GM06990 (cell line): ENCODE measurements around the gene TBC1D8B.

Experiments used
- DNase-seq: peaks from one replicate; pipeline ENCODE4 v3.0.0-alpha.2; 2011; ENCODE audit not compliant: insufficient read length; ENCODE audit errors: extremely low read depth
- H3K27me3 ChIP-seq: replicated peaks from 2 replicates; pipeline ENCODE4 v1.6.0; 2011; ENCODE audit warnings: low read length; ENCODE audit not compliant: control insufficient read depth, insufficient read depth
- H3K36me3 ChIP-seq: 2 replicates; pipeline ENCODE4 v1.5.1; 2011; ENCODE audit warnings: low read length; ENCODE audit not compliant: control insufficient read depth, insufficient read depth
- H3K4me3 ChIP-seq: replicated peaks from 2 replicates; pipeline ENCODE4 v1.5.1; 2011; ENCODE audit warnings: low read depth, mild to moderate bottlenecking, control low read depth, low read length
- TF ChIP-seq, protein P1 (sequence below): IDR thresholded peaks from 2 replicates; pipeline ENCODE4 v1.5.1; 2011; ENCODE audit warnings: low read length, control low read depth, mild to moderate bottlenecking, inconsistent platforms; ENCODE audit not compliant: insufficient read depth, poor library complexity, severe bottlenecking

TBC1D8B gene

GRCh38 chrX:106905064-106905708 lies 102.7 kb downstream of the TBC1D8B start:
- Histone ChIP-seq H3K4me3 (no peak overlapping the region), H3K36me3 (no peaks in the 10 kb centered on the region), H3K27me3 (no peaks in the 10 kb centered on the region; the same call in 1 of the 2 replicates)
- TF ChIP-seq, protein P1, sequence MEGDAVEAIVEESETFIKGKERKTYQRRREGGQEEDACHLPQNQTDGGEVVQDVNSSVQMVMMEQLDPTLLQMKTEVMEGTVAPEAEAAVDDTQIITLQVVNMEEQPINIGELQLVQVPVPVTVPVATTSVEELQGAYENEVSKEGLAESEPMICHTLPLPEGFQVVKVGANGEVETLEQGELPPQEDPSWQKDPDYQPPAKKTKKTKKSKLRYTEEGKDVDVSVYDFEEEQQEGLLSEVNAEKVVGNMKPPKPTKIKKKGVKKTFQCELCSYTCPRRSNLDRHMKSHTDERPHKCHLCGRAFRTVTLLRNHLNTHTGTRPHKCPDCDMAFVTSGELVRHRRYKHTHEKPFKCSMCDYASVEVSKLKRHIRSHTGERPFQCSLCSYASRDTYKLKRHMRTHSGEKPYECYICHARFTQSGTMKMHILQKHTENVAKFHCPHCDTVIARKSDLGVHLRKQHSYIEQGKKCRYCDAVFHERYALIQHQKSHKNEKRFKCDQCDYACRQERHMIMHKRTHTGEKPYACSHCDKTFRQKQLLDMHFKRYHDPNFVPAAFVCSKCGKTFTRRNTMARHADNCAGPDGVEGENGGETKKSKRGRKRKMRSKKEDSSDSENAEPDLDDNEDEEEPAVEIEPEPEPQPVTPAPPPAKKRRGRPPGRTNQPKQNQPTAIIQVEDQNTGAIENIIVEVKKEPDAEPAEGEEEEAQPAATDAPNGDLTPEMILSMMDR: no peak
- no peak for DNase-seq

GRCh38 chrX:106906361-106906760 lies 103.9 kb downstream of the TBC1D8B start:
- H3K27me3 ChIP-seq: no peaks in the 10 kb centered on the region; the same call in 1 of the 2 replicates
- TF ChIP-seq, protein P1: no peak
- no peak overlapping the region for H3K4me3 ChIP-seq
- no peaks in the 10 kb centered on the region for H3K36me3 ChIP-seq
- no peak for DNase-seq

- Histone ChIP-seq H3K4me3 (no peak overlapping the region), H3K27me3 (no peaks in the 10 kb centered on the region; the same call in 1 of the 2 replicates), H3K36me3 (no peaks in the 10 kb centered on the region)
- TF ChIP-seq, protein P1: no peak
- no peak for DNase-seq
Observed at GRCh38 chrX:106912864-106913263, 110.4 kb downstream of the TBC1D8B start.

DNA sequence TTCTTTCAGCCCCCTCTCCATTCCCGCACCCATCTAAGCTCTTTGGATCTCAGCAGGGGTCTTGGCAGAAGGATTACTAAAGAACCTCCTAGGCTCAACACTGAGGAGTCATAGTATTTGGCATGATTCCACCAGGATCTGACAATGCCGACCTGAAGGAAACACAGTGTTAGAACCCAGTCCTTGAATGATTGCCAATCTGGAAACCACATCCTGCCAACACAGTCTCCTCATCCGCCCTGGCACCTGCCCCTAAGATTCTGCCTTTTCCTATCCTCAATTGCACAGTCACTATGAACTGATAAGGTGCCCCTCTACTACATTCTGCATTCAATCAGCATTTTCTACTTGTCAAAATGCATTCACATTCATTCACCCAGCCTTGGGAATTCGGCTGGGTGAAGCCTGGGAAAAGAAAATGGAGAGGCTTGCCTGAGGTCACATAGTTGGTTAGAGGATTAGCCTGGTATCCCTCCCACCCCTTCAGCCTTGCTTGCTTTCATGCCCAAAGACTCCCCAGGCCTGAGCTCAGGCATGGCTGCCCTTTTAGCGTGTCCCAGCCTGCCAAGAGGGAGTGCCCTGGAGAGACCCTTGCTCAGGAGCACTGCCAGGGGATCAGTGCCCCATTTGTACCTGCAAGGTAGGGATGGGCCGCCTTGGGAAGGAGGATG lies 115.5 kb downstream of the TBC1D8B start:
- no peaks in the 10 kb centered on the region; the same call in 1 of the 2 replicates for H3K27me3 ChIP-seq
- DNase-seq: no peak
- H3K4me3 ChIP-seq: no peak overlapping the region
- no peaks in the 10 kb centered on the region for H3K36me3 ChIP-seq
- TF ChIP-seq, protein P1: no peak

DNA sequence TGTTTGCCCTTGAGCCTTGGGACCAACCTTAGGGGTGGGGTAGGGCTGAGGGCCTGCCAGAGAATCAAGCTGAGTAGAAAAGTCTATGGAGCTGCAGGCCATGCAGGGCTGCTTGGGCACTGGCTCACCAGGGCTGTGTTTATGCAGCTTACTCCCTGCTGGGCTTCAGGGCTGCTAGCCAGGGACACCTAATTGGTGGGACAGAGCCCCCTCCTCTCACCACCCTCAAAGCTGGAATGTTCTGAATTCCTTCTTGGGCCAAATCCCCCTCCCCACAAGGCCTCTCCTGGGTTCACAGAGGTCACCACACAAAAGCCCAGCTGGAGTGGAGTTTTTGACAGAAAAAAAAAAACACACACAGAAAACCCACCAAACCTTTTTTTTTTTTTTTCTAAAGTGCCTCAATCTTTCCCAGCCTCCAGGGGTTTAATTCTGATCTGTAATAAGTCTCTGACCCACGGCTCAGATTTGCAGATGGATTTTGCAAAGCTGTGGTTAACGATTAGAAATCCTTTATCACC lies 117.5 kb downstream of the TBC1D8B start, which contains the start of gene CLDN2:
Gene CLDN2, plus strand, starts transcription at position 471 of the 521 bp plus-strand sequence. CDS start 7,827 bp downstream, outside the sequence.
- TF ChIP-seq, protein P1: no peak
- DNase-seq: no peak
- H3K27me3 ChIP-seq: no peaks in the 10 kb centered on the region
- no peaks in the 10 kb centered on the region for H3K36me3 ChIP-seq
- no peak within 1 kb of the TSS for H3K4me3 ChIP-seq
